Chondrocyte (in vitro differentiated cells): ENCODE results near the gene TUBB4A. TPM values are rescaled to one million over a fixed set of nuclear protein-coding genes. Genes with fewer than 3 reads are reported as not detected.

ENCODE experiments used
- DNase-seq: peaks from one replicate; pipeline ENCODE4 v3.0.0; 2021; ENCODE audit warnings: mixed read lengths, low spot score
- H3K27ac Mint-ChIP-seq: one replicate; pipeline ENCODE4 v1.8.0; 2021; ENCODE audit warnings: mild to moderate bottlenecking, moderate library complexity, mixed read lengths; ENCODE audit not compliant: unreplicated experiment
- H3K27me3 Mint-ChIP-seq: 2 replicates; pipeline ENCODE4 v1.8.0; 2021; ENCODE audit warnings: low read depth, mixed read lengths
- H3K36me3 Mint-ChIP-seq: 2 replicates; pipeline ENCODE4 v1.8.0; 2021; ENCODE audit warnings: low read depth, mixed read lengths
- H3K4me1 Mint-ChIP-seq: 2 replicates; pipeline ENCODE4 v1.8.0; 2021; ENCODE audit warnings: low read depth, mild to moderate bottlenecking, mixed read lengths
- H3K4me3 Mint-ChIP-seq: one replicate; pipeline ENCODE4 v1.8.0; 2021; ENCODE audit warnings: mild to moderate bottlenecking, moderate library complexity, mixed read lengths; ENCODE audit not compliant: unreplicated experiment
- H3K9me3 Mint-ChIP-seq: 2 replicates; pipeline ENCODE4 v1.8.0; 2021; ENCODE audit warnings: low read depth, mixed read lengths
- total RNA-seq: library from RNA; stranded (reverse); gene quantifications from 3 replicates; pipeline ENCODE4 v1.2.1, GENCODE V29; 2021
- TF ChIP-seq, protein P1 (sequence below): fragments of 200-600 bp; sonication (generic); IDR thresholded peaks from 2 replicates; pipeline ENCODE4 v1.5.0; 2021; ENCODE audit warnings: antibody characterized with exemption, mild to moderate bottlenecking, moderate library complexity

The TUBB4A gene
- total RNA-seq, 1 donor from 2014 or later: 0.70 TPM

DNA sequence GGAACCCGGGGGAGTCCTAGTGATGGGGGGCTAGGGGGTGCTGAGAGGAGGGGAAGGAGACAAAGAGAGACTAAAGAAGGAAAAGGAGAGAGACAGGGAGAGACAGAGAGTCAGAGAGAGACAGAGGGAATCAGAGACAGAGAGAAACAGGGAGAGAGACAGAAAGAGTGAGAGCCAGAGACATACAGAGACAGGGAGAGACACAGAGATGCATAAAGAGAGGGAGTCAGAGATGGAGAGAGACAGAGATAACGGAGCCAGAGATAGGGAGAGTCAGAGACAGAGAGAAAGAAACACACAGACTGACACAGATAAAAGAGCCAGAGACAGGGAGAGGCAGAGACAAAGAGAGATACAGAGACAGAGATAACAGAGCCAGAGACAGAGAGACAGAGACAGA lies 27.2 kb upstream of the TUBB4A start:
- Mint-ChIP-seq H3K27me3 (peaks cover 7% of the 10 kb centered on the region), H3K4me1 (peaks cover 34% of the 10 kb centered on the region)

DNA sequence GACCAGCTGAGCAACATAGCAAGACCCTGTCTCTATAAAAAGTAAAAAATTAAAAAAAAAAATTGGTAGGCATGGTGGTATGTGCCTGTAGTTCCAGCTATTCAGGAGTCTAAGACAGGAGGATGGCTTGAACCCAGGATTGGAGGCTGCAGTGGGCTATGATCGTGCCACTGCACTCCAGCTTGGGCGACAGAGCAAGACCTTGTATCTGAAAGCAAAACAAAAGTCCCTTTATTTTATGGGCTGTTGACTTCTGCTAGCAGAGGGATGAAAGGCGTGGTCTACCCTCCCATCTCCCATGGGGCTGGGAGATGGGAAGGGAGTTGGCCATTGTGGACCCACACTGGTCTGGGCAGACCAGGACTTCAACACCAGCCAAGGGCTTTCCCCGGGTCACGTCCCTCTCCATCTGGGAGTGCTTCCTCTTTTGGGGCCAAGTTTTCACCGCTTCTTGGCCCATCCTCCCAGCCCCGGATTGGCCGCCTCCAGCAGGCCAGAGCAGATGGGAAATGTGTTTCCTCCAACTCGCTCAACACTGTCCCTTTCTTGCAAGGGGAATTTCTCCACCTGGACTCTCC lies 26.5 kb upstream of the TUBB4A start:
- H3K4me3 Mint-ChIP-seq: no peak overlapping the region
- no peak for DNase-seq

More for the DNA sequence above, 27.2 kb upstream of the TUBB4A start:
- DNase-seq: no peak
- peak overlapping the region; percentile 95 for H3K4me3 Mint-ChIP-seq
- TF ChIP-seq, protein P1, sequence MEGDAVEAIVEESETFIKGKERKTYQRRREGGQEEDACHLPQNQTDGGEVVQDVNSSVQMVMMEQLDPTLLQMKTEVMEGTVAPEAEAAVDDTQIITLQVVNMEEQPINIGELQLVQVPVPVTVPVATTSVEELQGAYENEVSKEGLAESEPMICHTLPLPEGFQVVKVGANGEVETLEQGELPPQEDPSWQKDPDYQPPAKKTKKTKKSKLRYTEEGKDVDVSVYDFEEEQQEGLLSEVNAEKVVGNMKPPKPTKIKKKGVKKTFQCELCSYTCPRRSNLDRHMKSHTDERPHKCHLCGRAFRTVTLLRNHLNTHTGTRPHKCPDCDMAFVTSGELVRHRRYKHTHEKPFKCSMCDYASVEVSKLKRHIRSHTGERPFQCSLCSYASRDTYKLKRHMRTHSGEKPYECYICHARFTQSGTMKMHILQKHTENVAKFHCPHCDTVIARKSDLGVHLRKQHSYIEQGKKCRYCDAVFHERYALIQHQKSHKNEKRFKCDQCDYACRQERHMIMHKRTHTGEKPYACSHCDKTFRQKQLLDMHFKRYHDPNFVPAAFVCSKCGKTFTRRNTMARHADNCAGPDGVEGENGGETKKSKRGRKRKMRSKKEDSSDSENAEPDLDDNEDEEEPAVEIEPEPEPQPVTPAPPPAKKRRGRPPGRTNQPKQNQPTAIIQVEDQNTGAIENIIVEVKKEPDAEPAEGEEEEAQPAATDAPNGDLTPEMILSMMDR: no peak
- no peaks in the 10 kb centered on the region for H3K36me3 Mint-ChIP-seq
- H3K27ac Mint-ChIP-seq: no peak overlapping the region
- H3K9me3 Mint-ChIP-seq: no peaks in the 10 kb centered on the region

DNA sequence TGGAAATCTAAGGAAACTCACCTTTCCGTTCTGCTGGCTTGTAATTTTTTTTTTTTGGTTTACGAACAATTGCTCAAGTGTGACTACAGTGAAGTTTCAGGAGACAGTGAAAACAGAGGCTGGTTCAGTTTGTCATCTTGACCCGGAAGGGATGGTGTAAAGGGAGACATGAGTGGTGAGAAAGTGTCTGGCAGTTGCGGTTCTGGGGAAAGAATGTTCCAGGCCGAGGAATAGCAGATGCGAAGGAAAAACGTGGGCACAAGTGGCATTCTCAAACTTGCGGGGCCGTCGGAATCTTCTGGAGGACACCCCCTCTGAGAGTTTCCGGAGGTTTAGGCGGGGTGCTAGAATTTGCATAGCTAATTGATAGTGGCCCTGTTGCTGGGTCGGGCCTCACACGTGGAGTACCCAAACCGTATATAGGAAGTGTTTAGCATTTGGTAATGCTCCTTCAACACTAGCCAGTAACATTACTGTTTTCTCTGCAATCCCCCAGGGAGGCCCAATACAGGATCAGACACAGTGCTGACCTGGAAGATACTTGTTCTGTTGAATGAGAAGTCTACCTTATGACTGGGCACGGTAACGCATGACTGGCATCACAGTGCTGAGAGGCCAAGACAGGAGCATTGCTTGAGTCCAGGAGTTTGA lies 25.9 kb upstream of the TUBB4A start:
- TF ChIP-seq, protein P1: no peak
- H3K27me3 Mint-ChIP-seq: peaks cover 7% of the 10 kb centered on the region
- H3K27ac Mint-ChIP-seq: no peak overlapping the region
- no peak for DNase-seq
- H3K4me3 Mint-ChIP-seq: no peak overlapping the region
- H3K36me3 Mint-ChIP-seq: no peaks in the 10 kb centered on the region
- H3K4me1 Mint-ChIP-seq: peaks cover 31% of the 10 kb centered on the region
- no peaks in the 10 kb centered on the region for H3K9me3 Mint-ChIP-seq

More for the DNA sequence above, 26.5 kb upstream of the TUBB4A start:
- TF ChIP-seq, protein P1: no peak
- Mint-ChIP-seq H3K4me1 (peaks cover 31% of the 10 kb centered on the region), H3K9me3 (no peaks in the 10 kb centered on the region), H3K27ac (no peak overlapping the region), H3K27me3 (peaks cover 7% of the 10 kb centered on the region), H3K36me3 (no peaks in the 10 kb centered on the region)

DNA sequence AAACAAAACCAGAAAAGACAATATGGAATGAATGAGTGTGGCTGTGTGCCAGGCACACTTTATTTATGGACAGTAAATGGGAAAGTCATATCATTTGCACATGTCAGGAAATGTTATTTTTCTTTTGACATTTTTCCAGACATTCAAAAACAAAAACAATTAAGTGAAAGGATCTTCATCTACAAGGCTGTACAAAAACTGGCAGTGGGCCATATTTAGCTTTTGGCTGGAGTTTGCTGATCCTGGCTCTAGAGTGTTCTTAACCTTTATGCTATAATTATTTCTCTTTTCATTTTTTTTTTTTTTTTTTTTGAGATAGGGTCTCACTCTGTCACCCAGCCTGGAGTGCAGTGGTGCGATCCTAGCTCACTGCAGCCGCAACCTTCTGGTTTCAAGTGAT lies 22.2 kb upstream of the TUBB4A start:
- TF ChIP-seq, protein P1: no peak
- no peak for DNase-seq
- H3K4me1 Mint-ChIP-seq: peaks cover 3% of the 10 kb centered on the region
- H3K27me3 Mint-ChIP-seq: no peaks in the 10 kb centered on the region
- H3K4me3 Mint-ChIP-seq: no peak overlapping the region
- H3K27ac Mint-ChIP-seq: no peak overlapping the region
- H3K36me3 Mint-ChIP-seq: no peaks in the 10 kb centered on the region
- no peaks in the 10 kb centered on the region for H3K9me3 Mint-ChIP-seq

DNA sequence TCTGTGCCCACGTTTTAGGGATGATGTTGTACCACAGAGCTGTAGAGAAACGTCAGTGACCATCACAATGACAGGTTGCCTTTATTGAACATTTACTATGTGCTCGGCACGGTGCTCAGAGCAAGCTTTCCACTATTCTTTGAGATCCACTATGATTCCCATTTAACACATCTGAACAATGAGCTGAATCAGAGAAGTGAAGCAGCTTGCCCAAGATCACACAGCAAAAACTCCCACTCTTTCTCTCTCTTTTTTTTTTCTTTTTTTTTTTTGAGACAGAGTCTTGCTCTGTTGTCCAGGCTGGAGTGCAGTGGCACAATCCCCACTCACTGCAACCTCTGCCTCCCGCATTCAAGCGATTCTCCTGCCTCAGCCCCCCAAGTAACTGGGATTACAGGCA lies 20.6 kb upstream of the TUBB4A start:
- no peaks in the 10 kb centered on the region for H3K27me3 Mint-ChIP-seq

More for the DNA sequence above, 20.6 kb upstream of the TUBB4A start:
- TF ChIP-seq, protein P1: no peak
- H3K4me1 Mint-ChIP-seq: peaks cover 13% of the 10 kb centered on the region
- DNase-seq: no peak
- H3K27ac Mint-ChIP-seq: no peak overlapping the region
- no peaks in the 10 kb centered on the region for H3K9me3 Mint-ChIP-seq
- H3K36me3 Mint-ChIP-seq: no peaks in the 10 kb centered on the region
- no peak overlapping the region for H3K4me3 Mint-ChIP-seq
